Ovary (tissue), 9 donors: ENCODE results near the gene YJEFN3. TPM values are rescaled to one million over a fixed set of nuclear protein-coding genes. Genes with fewer than 3 reads are reported as not detected.

ENCODE experiments used
- DNase-seq, 5 donors: peaks; one replicate each; pipeline ENCODE4 v3.0.0-alpha.2; 2019 to 2020
- H3K27ac ChIP-seq, 2 donors: fragments of 200-600 bp; one replicate each; pipeline versions ENCODE4 v1.5.1 to v1.8.0; 2019 to 2022
- H3K27me3 ChIP-seq: fragments of 200-600 bp; one replicate; pipeline ENCODE4 v1.8.0; 2022
- H3K36me3 ChIP-seq: fragments of 200-600 bp; sonication (generic); one replicate; pipeline ENCODE4 v1.5.1; 2019
- H3K4me1 ChIP-seq: one replicate; pipeline ENCODE4 v1.8.1; 2013; ENCODE audit warnings: mild to moderate bottlenecking, moderate library complexity; ENCODE audit not compliant: insufficient read depth
- H3K4me3 ChIP-seq: fragments of 200-600 bp; sonication (generic); one replicate; pipeline ENCODE4 v1.5.1; 2017
- H3K9me3 ChIP-seq, 2 donors: fragments of 200-600 bp in 1 of 2; sonication (generic) in 1 of 2; one replicate each; pipeline versions ENCODE4 v1.5.1 to v1.8.1; 2013 to 2019; ENCODE audit warnings: mild to moderate bottlenecking in 1 of 2, moderate library complexity in 1 of 2
- CTCF ChIP-seq, 3 donors: fragments of 450-650 bp in 2 of 3; fragments of 200-600 bp in 1 of 3; IDR thresholded peaks; one replicate each; pipeline versions ENCODE4 v1.5.1 to v1.8.0; 2016 to 2022; ENCODE audit warnings: antibody characterized with exemption in 3 of 3, mild to moderate bottlenecking in 1 of 3
- EP300 ChIP-seq: sonication (generic); formaldehyde crosslinking; IDR thresholded peaks from one replicate; pipeline ENCODE4 v1.6.1; 2017; ENCODE audit warnings: antibody characterized with exemption
- POLR2A ChIP-seq: fragments of 450-650 bp; IDR thresholded peaks from one replicate; pipeline ENCODE4 v1.6.1; 2017; ENCODE audit warnings: antibody characterized with exemption, mild to moderate bottlenecking, moderate library complexity
- WGBS, 3 donors: extraction: QIAGEN DNeasy Blood & Tissue Kit in 1 of 3; methylation state at CpG; one replicate each; pipeline versions ENCODE4 v1.1.5 to v1.1.7; 2013 to 2017; 5-methylcytosine and 5-hydroxymethylcytosine counted together
- intact Hi-C, 4 donors: fragments of 100-400 bp; cut with DNase I; formaldehyde crosslinking; loops; one replicate each; pipeline versions ENCODE4 v1.11.0 to v1.15.1; 2022 to 2023
- polyA plus RNA-seq, 2 donors: library from polyadenylated mRNA; stranded (reverse); fragments of 200-250 nt in 1 of 2; fragments of 350-450 nt in 1 of 2; fragmentation: Illumina TruSeq in 1 of 2; extraction: RNeasy Lipid Tissue Mini Kit (QIAGEN cat#74804) in 1 of 2; gene quantifications; one replicate each; pipeline ENCODE4 v1.2.3, GENCODE V29; 2013 to 2014
- total RNA-seq, 7 donors: library from RNA; depleted of rRNA in 2 of 7; stranded (reverse); fragments of >200 nt in 2 of 7; fragmentation: NEBNext Ultra II Directional in 3 of 7; extraction: Animal tissue kit (Norgen Biotek cat#: 25700) in 3 of 7; gene quantifications; one replicate each; pipeline versions ENCODE4 v1.1.0 to v1.2.4, GENCODE V29; 2016 to 2023
- donor health status: DM: no; HTN: no; CAD: no; lungs with moderate emphysema.
- donor health status: DM: no; HTN: no; CAD: no.
- donor health status: Bipolar disorder and iron deficiency.
- donor health status: DM: yes; HTN: yes; CAD: no.
- donor health status: DM: no; HTN: no; CAD: no.
- donor health status: DM: yes; HTN: yes; CAD: no.

The YJEFN3 gene
- total and polyA plus RNA-seq, 9 donors = 2.0 to 5.0 (median 2.9) TPM

- no peak overlapping the region for H3K27ac ChIP-seq
- TF ChIP-seq POLR2A (no peak), CTCF (IDR thresholded peaks at IDR 0.05) (no peak), EP300 (no peak)
- peaks cover 7% of the 10 kb centered on the region for H3K4me1 ChIP-seq
- H3K4me3 ChIP-seq = no peak overlapping the region
- intact Hi-C loops = loop anchor here in 2 of 4 donors (5.0 kb wide), 2 partner anchors 108 to 423 kb away; partner anchors contain the start of gene GMIP (in 1 of the 2)
- H3K27me3 ChIP-seq = no peaks in the 10 kb centered on the region
- WGBS, 3 donors = 70 to 76% (median 72%) methylated on average over 27 of the region's 27 CpGs
- H3K36me3 ChIP-seq = no peaks in the 10 kb centered on the region
- no peaks in the 10 kb centered on the region for H3K9me3 ChIP-seq
- peak in 1 of 5 donors; percentile 24 for DNase-seq
Observed at GRCh38 chr19:19534556-19535265, 6.0 kb downstream of the YJEFN3 start.

- intact Hi-C loops = no loop called here
Observed at GRCh38 chr19:19535311-19536191, 6.8 kb downstream of the YJEFN3 start.

GRCh38 chr19:19537075-19538048 lies 8.7 kb downstream of the YJEFN3 start:
- WGBS, 3 donors = 18 to 41% (median 41%) methylated on average over 50 to 59 of the region's 59 CpGs
- Histone ChIP-seq H3K27ac (no peak overlapping the region), H3K36me3 (no peaks in the 10 kb centered on the region), H3K4me3 (no peak overlapping the region), H3K9me3 (no peaks in the 10 kb centered on the region), H3K4me1 (peaks cover 14% of the 10 kb centered on the region), H3K27me3 (no peaks in the 10 kb centered on the region)
- TF ChIP-seq POLR2A (no peak), CTCF (IDR thresholded peaks at IDR 0.05) (no peak), EP300 (no peak)
- intact Hi-C loops = no loop called here
- DNase-seq = peak in 1 of 5 donors; percentile 26

More at GRCh38 chr19:19535311-19536191, 6.8 kb downstream of the YJEFN3 start:
- no peak overlapping the region for H3K4me3 ChIP-seq
- H3K9me3 ChIP-seq = no peaks in the 10 kb centered on the region
- 82 to 86% (median 83%) methylated on average over 32 to 34 of the region's 34 CpGs for WGBS, 3 donors
- peaks cover 11% of the 10 kb centered on the region for H3K4me1 ChIP-seq
- H3K27me3 ChIP-seq = no peaks in the 10 kb centered on the region
- H3K27ac ChIP-seq = no peak overlapping the region
- no peaks in the 10 kb centered on the region for H3K36me3 ChIP-seq
- no peak for TF ChIP-seq POLR2A
- peak in 1 of 5 donors; percentile 27 for DNase-seq

- TF ChIP-seq CTCF (IDR thresholded peaks at IDR 0.05) (no peak), EP300 (no peak), POLR2A (no peak)
- Histone ChIP-seq H3K9me3 (no peaks in the 10 kb centered on the region), H3K4me3 (peak within 1 kb of the TSS; percentile 3), H3K27me3 (no peaks in the 10 kb centered on the region), H3K36me3 (no peaks in the 10 kb centered on the region), H3K4me1 (peaks cover 14% of the 10 kb centered on the region), H3K27ac (no peak within 1 kb of the TSS)
- peak; percentile 65 to 86 (median 82) for DNase-seq
- intact Hi-C loops = no loop called here
- 1 to 3% (median 1%) methylated on average over 53 to 56 of the region's 56 CpGs for WGBS, 3 donors
Observed at GRCh38 chr19:19538061-19538784, 9.5 kb downstream of the YJEFN3 start, which contains the start of gene CILP2. TSS of gene CILP2 (plus strand) at chr19:19538265. CDS start at chr19:19538350, 85 bp downstream.
